ENCODE results near the gene APLF. TPM values are rescaled to one million over a fixed set of nuclear protein-coding genes. Genes with fewer than 3 reads are reported as not detected.

The APLF gene
- total RNA-seq, 1 experiment from 2014 or later = 2.4 TPM

DNA sequence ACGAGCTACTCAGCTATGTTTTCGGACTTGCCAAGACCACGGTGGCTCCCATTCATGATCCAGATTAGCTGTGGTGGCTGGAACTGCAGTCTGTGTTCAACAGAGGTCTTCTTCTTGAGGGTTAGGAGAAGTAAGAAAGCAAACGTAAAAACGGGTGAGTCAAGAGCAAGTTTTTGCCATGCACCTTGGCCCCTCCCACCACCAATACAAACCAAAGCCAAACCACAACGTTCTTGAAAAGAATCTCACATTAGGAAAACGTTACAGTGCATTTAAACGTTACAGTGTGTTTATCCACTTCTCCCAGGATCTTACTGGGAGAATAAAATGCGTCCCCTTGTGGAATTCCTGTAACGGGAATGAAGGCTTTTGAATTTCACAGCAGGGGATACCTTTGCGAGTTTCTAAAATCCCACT lies 1.0 kb upstream of the APLF start:
- TF ChIP-seq EZH2phosphoT487 (IDR thresholded peaks at IDR 0.05; ENCODE audit: borderline replicate concordance, low read length) = no peak
- TF ChIP-seq, protein P1, sequence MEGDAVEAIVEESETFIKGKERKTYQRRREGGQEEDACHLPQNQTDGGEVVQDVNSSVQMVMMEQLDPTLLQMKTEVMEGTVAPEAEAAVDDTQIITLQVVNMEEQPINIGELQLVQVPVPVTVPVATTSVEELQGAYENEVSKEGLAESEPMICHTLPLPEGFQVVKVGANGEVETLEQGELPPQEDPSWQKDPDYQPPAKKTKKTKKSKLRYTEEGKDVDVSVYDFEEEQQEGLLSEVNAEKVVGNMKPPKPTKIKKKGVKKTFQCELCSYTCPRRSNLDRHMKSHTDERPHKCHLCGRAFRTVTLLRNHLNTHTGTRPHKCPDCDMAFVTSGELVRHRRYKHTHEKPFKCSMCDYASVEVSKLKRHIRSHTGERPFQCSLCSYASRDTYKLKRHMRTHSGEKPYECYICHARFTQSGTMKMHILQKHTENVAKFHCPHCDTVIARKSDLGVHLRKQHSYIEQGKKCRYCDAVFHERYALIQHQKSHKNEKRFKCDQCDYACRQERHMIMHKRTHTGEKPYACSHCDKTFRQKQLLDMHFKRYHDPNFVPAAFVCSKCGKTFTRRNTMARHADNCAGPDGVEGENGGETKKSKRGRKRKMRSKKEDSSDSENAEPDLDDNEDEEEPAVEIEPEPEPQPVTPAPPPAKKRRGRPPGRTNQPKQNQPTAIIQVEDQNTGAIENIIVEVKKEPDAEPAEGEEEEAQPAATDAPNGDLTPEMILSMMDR (conservative IDR thresholded peaks at IDR 0.05; ENCODE audit: low read depth, low read length) = peak; percentile 46
- no peak for TF ChIP-seq EZH2 (IDR thresholded peaks at IDR 0.05; ENCODE audit: low read length, unreplicated experiment)
- H2AFZ ChIP-seq (ENCODE audit: low read length) = peak overlapping the region; percentile 95
- no peaks in the 10 kb centered on the region for H3F3A ChIP-seq (ENCODE audit: low read length, unreplicated experiment)
- H3K4me1 ChIP-seq (ENCODE audit: insufficient read depth, low read length) = peaks cover 35% of the 10 kb centered on the region
- H3K4me2 ChIP-seq (ENCODE audit: low read length) = peak overlapping the region; percentile 83
- H3K9ac ChIP-seq (ENCODE audit: low read length) = peak overlapping the region; percentile 78
- H3K79me2 ChIP-seq (ENCODE audit: low read length) = peaks cover 8% of the 10 kb centered on the region; the same call in 1 of the 2 replicates
- ATAC-seq (peak; percentile 23), DNase-seq (peak; percentile 75)
- BruUV-seq (replicated peaks) = no TSS peak
- no peaks in the 10 kb centered on the region for H3K27me3 ChIP-seq (ENCODE audit: low read length)
- no peaks in the 10 kb centered on the region for H3K9me2 ChIP-seq (replicated peaks; ENCODE audit: low read length)
- no peaks in the 10 kb centered on the region for H3K36me3 ChIP-seq (ENCODE audit: low read depth, low read length)
- no peaks in the 10 kb centered on the region for H3K9me3 ChIP-seq (ENCODE audit: low read length)
- peak overlapping the region; percentile 86 for H3K4me3 ChIP-seq (ENCODE audit: low read length)
- no peaks in the 10 kb centered on the region for H4K20me1 ChIP-seq (ENCODE audit: low read length)
- H3K27ac ChIP-seq (ENCODE audit: low read length) = peak overlapping the region; percentile 49
- intact Hi-C loops (cut with micrococcal nuclease) = loop anchor here (2.0 to 5.0 kb wide), 4 partner anchors 20 to 461 kb away; no protein-coding TSS in a partner anchor
- ChIA-PET CTCF (interaction anchor here (0.5 to 1.9 kb wide), 9 partner anchors 21 to 477 kb away, joined by 3 to 9 read pairs (median 5); no protein-coding TSS in a partner anchor), POLR2A (ENCODE audit: unreplicated experiment) (interaction anchor here (0.6 kb wide), 2 partner anchors 410 to 522 kb away, joined by 3 to 6 read pairs; no protein-coding TSS in a partner anchor)

DNA sequence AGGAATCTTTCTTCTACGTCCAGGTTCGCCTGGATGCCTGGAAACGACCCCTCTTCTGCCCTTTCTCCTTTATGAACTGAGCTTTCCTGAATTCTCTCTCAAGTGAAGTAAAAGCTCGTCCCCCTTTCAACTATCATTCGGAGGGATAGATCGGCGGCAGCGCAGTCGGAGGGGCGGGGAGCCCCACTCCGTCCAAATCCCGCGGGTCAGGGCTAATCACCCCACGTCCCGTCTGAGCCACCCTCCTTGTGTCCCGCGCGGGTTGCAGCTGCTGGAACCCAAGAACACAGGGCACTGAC lies 658 bp upstream of the APLF start:
- CTCF ChIA-PET = interaction anchor here (0.6 to 1.9 kb wide), 5 partner anchors 22 to 243 kb away, joined by 4 to 9 read pairs (median 5); no protein-coding TSS in a partner anchor
- TF ChIP-seq, protein P1 (conservative IDR thresholded peaks at IDR 0.05; ENCODE audit: low read depth, low read length) = no peak
- TF ChIP-seq EZH2 (IDR thresholded peaks at IDR 0.05; ENCODE audit: low read length, unreplicated experiment) (no peak), EZH2phosphoT487 (IDR thresholded peaks at IDR 0.05; ENCODE audit: borderline replicate concordance, low read length) (no peak)
- intact Hi-C loops (cut with micrococcal nuclease) = loop anchor here (2.0 to 5.0 kb wide), 4 partner anchors 20 to 461 kb away; no protein-coding TSS in a partner anchor
- Histone ChIP-seq H4K20me1 (ENCODE audit: low read length) (no peaks in the 10 kb centered on the region), H3K27me3 (ENCODE audit: low read length) (no peaks in the 10 kb centered on the region), H3K4me2 (ENCODE audit: low read length) (peak overlapping the region; percentile 83), H3K36me3 (ENCODE audit: low read depth, low read length) (no peaks in the 10 kb centered on the region), H2AFZ (ENCODE audit: low read length) (peak overlapping the region; percentile 95), H3K9ac (ENCODE audit: low read length) (peak overlapping the region; percentile 78), H3K9me2 (replicated peaks; ENCODE audit: low read length) (no peaks in the 10 kb centered on the region), H3K27ac (ENCODE audit: low read length) (peak overlapping the region; percentile 49), H3K79me2 (ENCODE audit: low read length) (peaks cover 8% of the 10 kb centered on the region; the same call in 1 of the 2 replicates), H3K9me3 (ENCODE audit: low read length) (no peaks in the 10 kb centered on the region), H3K4me3 (ENCODE audit: low read length) (peak overlapping the region; percentile 86), H3F3A (ENCODE audit: low read length, unreplicated experiment) (no peaks in the 10 kb centered on the region), H3K4me1 (ENCODE audit: insufficient read depth, low read length) (peaks cover 35% of the 10 kb centered on the region)
- BruUV-seq (replicated peaks) = TSS peak; percentile 89
- DNase-seq = no peak
- ATAC-seq = peak; percentile 29
- POLR2A ChIA-PET (ENCODE audit: unreplicated experiment) = interaction anchor here (0.6 kb wide), 1 partner anchor 410 kb away, joined by 6 read pairs; no protein-coding TSS in a partner anchor

DNA sequence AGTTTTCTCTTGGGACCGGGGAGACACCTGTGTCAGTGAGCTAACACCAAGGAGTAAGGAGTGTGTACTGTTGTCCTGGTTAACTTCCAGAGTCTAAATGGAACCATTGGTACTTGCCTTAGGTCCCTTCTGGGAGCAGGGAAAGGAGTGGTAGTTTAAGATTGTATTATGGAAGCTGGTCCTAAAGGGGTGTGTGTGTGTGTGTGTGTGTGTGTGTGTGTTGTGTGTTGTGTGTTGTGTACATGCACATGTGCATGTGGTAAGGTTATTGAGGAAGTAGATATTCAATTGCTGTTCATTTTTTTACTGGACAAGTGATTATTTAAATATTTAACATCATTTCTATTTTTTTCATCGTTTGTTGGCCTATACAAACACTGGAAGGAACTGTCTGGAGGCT lies 1.4 kb downstream of the APLF start:
- Histone ChIP-seq H3K9ac (ENCODE audit: low read length) (no peak overlapping the region), H4K20me1 (ENCODE audit: low read length) (no peaks in the 10 kb centered on the region), H3K79me2 (ENCODE audit: low read length) (peaks cover 8% of the 10 kb centered on the region; the same call in 1 of the 2 replicates), H3K27me3 (ENCODE audit: low read length) (no peaks in the 10 kb centered on the region), H3K27ac (ENCODE audit: low read length) (no peak overlapping the region), H3K4me1 (ENCODE audit: insufficient read depth, low read length) (peaks cover 31% of the 10 kb centered on the region), H3K36me3 (ENCODE audit: low read depth, low read length) (no peaks in the 10 kb centered on the region), H3K9me3 (ENCODE audit: low read length) (no peaks in the 10 kb centered on the region), H3F3A (ENCODE audit: low read length, unreplicated experiment) (no peaks in the 10 kb centered on the region), H3K4me3 (ENCODE audit: low read length) (no peak overlapping the region; the same call in 1 of the 2 replicates), H3K9me2 (replicated peaks; ENCODE audit: low read length) (no peaks in the 10 kb centered on the region), H2AFZ (ENCODE audit: low read length) (no peak overlapping the region), H3K4me2 (ENCODE audit: low read length) (peak overlapping the region; percentile 95)
- no peak for ATAC-seq
- TF ChIP-seq EZH2 (IDR thresholded peaks at IDR 0.05; ENCODE audit: low read length, unreplicated experiment) = no peak
- TF ChIP-seq, protein P1 (conservative IDR thresholded peaks at IDR 0.05; ENCODE audit: low read depth, low read length) = no peak
- TF ChIP-seq EZH2phosphoT487 (IDR thresholded peaks at IDR 0.05; ENCODE audit: borderline replicate concordance, low read length) = no peak
- intact Hi-C loops (cut with micrococcal nuclease) = loop anchor here (5.0 kb wide), 2 partner anchors 438 to 458 kb away; no protein-coding TSS in a partner anchor
- no TSS peak for BruUV-seq (replicated peaks)
- no peak for DNase-seq
- CTCF ChIA-PET = interaction anchor here (1.5 kb wide), 1 partner anchor 127 kb away, joined by 6 read pairs; no protein-coding TSS in a partner anchor
- POLR2A ChIA-PET (ENCODE audit: unreplicated experiment) = no interaction called here
